Measurements from ENCODE around the gene SH2B3. TPM values are rescaled to one million over a fixed set of nuclear protein-coding genes. Genes with fewer than 3 reads are reported as not detected.
"Not testable (repeated sequence)": the region's sequence is repeated elsewhere in the genome, so short reads cannot be mapped to it uniquely, and the experiment has no call there.

The SH2B3 gene
- total RNA-seq, 4 donors from 2014 or later = 3.3 to 16.2 (median 5.6) TPM

GRCh38 chr12:111469401-111469800 is 63.7 kb downstream of the SH2B3 start:
- WGBS, 2 donors = 55 to 74% methylated on average over 2 of the region's 2 CpGs
- DNase-seq = no peak
- Histone ChIP-seq H3K27ac (peak overlapping the region in 1 of 4 donors; percentile 63), H3K27me3 (no peaks in the 10 kb centered on the region), H3K36me3 (peaks cover 0 to 78% (median 0%) of the 10 kb centered on the region in 3 donors), H3K9me3 (no peaks in the 10 kb centered on the region), H3K4me1 (peaks cover 0 to 11% (median 0%) of the 10 kb centered on the region in 3 donors), H3K4me3 (no peak overlapping the region)
- intact Hi-C loops (cut with DNase I) = no loop called here
- TF ChIP-seq CTCF (IDR thresholded peaks at IDR 0.05) (no peak), POLR2A (IDR thresholded peaks at IDR 0.05) (no peak)

- intact Hi-C loops (cut with DNase I) = no loop called here
- TF ChIP-seq CTCF (IDR thresholded peaks at IDR 0.05) (no peak), POLR2A (IDR thresholded peaks at IDR 0.05) (no peak)
These were observed 65.5 kb downstream of the SH2B3 start for GRCh38 chr12:111471236-111471635.

DNA sequence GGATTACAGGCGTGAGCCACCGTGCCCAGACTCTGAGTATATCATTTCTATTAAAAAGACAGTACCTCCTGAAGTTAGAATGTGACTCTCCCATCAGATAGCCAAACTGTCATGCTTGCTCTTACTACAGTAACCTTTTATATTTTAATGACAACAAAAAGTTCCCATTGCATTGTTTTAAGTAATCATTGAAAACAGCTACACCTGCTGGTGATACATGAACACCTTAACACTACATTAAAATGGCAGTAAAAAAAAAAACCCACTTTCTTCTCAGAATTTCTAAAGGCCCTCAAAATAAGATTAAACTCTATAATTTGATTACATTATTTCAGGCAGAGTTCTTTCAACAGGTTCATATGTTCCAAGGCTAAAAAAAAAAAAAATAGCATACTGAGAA is 76.7 kb downstream of the SH2B3 start:
- Histone ChIP-seq H3K36me3 (peaks cover 8 to 100% (median 20%) of the 10 kb centered on the region in 3 donors), H3K4me3 (no peak overlapping the region), H3K4me1 (no peaks in the 10 kb centered on the region), H3K27ac (no peak overlapping the region), H3K27me3 (no peaks in the 10 kb centered on the region), H3K9me3 (no peaks in the 10 kb centered on the region)
- TF ChIP-seq POLR2A (IDR thresholded peaks at IDR 0.05) (no peak), CTCF (IDR thresholded peaks at IDR 0.05) (no peak)
- WGBS, 2 donors = 90 to 93% methylated on average over 2 of the region's 2 CpGs
- intact Hi-C loops (cut with DNase I) = no loop called here
- no peak for DNase-seq

More at GRCh38 chr12:111471236-111471635, 65.5 kb downstream of the SH2B3 start:
- WGBS, 2 donors = 74% methylated on average over 2 of the region's 2 CpGs
- Histone ChIP-seq H3K27ac (no peak overlapping the region), H3K4me1 (peaks cover 0 to 11% (median 0%) of the 10 kb centered on the region in 3 donors), H3K36me3 (peaks cover 0 to 85% (median 0%) of the 10 kb centered on the region in 3 donors), H3K27me3 (no peaks in the 10 kb centered on the region), H3K4me3 (no peak overlapping the region), H3K9me3 (no peaks in the 10 kb centered on the region)
- DNase-seq = no peak

DNA sequence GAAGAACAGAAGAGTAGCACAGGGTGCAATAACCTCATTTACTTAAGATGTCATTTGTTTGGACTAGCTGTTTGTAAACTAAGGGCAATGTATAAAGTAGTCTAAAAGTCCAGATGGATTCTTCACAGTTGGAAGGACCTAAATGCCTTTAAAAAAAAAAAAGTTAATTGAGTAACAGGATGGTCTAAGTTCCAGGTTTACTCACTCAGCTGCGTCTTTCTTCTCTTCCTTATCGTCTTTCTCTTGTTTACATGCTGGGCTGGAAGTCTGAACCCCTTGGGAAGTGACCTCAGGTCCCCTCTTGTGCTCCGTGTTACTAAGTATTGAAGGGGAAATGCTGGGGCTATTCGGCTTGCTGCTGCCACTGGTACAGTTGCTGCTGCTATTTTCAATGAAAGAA is 82.5 kb downstream of the SH2B3 start:
- Histone ChIP-seq H3K4me3 (no peak overlapping the region), H3K27me3 (no peaks in the 10 kb centered on the region), H3K36me3 (peaks cover 8 to 97% (median 20%) of the 10 kb centered on the region in 3 donors), H3K27ac (no peak overlapping the region), H3K9me3 (no peaks in the 10 kb centered on the region), H3K4me1 (peaks cover 0 to 7% (median 4%) of the 10 kb centered on the region in 3 donors)
- intact Hi-C loops (cut with DNase I) = no loop called here
- WGBS, 2 donors = 61 to 66% methylated on average over 4 of the region's 4 CpGs
- DNase-seq = no peak
- TF ChIP-seq POLR2A (IDR thresholded peaks at IDR 0.05) (no peak), CTCF (IDR thresholded peaks at IDR 0.05) (no peak)

- no peaks in the 10 kb centered on the region for H3K9me3 ChIP-seq
- peaks cover 8 to 97% (median 18%) of the 10 kb centered on the region in 3 donors for H3K36me3 ChIP-seq
- 88 to 94% methylated on average over 2 of the region's 2 CpGs for WGBS, 2 donors
- DNase-seq = no peak
- no peak overlapping the region for H3K27ac ChIP-seq
- intact Hi-C loops (cut with DNase I) = no loop called here
- no peak overlapping the region for H3K4me3 ChIP-seq
- no peaks in the 10 kb centered on the region for H3K27me3 ChIP-seq
- H3K4me1 ChIP-seq = peaks cover 0 to 7% (median 4%) of the 10 kb centered on the region in 3 donors
- TF ChIP-seq POLR2A (IDR thresholded peaks at IDR 0.05) = no peak
- no peak for TF ChIP-seq CTCF (IDR thresholded peaks at IDR 0.05)
These were observed 83.1 kb downstream of the SH2B3 start for GRCh38 chr12:111488798-111489197.

DNA sequence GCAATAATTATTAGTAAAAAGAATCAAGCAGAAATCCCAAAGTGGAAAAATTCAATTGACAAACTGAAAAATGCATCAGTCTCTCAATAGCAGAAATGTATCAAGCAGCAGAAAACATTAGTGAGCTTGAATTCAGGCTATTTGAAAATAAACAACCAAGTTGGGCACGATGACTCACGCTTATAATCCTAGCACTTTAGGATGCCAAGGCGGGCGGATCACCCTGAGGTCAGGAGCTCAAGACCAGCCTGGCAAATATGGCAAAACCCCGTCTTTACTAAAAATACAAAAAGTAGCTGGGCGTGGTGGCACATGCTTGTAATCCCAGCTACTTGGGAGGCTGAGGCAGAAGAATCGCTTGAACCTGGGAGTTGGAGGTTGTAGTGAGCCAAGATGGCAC is 87.3 kb downstream of the SH2B3 start:
- H3K27me3 ChIP-seq; H3K4me3 ChIP-seq; H3K27ac ChIP-seq; intact Hi-C loops (cut with DNase I); H3K9me3 ChIP-seq; H3K4me1 ChIP-seq; DNase-seq: not testable (repeated sequence)
- H3K36me3 ChIP-seq = peaks cover 0 to 95% (median 12%) of the 10 kb centered on the region in 3 donors
- WGBS, 2 donors = 38 to 52% methylated on average over 7 of the region's 7 CpGs

All from esophagus squamous epithelium (tissue), 5 donors.